OCI-LY7 (cell line): ENCODE measurements around the gene CELA3B.
"Not testable (repeated sequence)": the region's sequence is repeated elsewhere in the genome, so short reads cannot be mapped to it uniquely, and the experiment has no call there.

ENCODE experiments used
- EZH2phosphoT487 ChIP-seq: fragments of 200-600 bp; sonication (generic); IDR thresholded peaks from 2 replicates; pipeline ENCODE4 v1.6.1; 2018; ENCODE audit warnings: low read depth, borderline replicate concordance, mild to moderate bottlenecking, mixed run types, antibody characterized with exemption, low read length, moderate library complexity, mixed read lengths
- TF ChIP-seq, protein P1 (sequence below): fragments of 200-600 bp; sonication (generic); conservative IDR thresholded peaks from 2 replicates; pipeline ENCODE4 v1.5.1; 2014; ENCODE audit warnings: mild to moderate bottlenecking, antibody characterized with exemption, low read length, moderate library complexity, mixed read lengths

- TF ChIP-seq, protein P1, sequence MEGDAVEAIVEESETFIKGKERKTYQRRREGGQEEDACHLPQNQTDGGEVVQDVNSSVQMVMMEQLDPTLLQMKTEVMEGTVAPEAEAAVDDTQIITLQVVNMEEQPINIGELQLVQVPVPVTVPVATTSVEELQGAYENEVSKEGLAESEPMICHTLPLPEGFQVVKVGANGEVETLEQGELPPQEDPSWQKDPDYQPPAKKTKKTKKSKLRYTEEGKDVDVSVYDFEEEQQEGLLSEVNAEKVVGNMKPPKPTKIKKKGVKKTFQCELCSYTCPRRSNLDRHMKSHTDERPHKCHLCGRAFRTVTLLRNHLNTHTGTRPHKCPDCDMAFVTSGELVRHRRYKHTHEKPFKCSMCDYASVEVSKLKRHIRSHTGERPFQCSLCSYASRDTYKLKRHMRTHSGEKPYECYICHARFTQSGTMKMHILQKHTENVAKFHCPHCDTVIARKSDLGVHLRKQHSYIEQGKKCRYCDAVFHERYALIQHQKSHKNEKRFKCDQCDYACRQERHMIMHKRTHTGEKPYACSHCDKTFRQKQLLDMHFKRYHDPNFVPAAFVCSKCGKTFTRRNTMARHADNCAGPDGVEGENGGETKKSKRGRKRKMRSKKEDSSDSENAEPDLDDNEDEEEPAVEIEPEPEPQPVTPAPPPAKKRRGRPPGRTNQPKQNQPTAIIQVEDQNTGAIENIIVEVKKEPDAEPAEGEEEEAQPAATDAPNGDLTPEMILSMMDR, result not testable (repeated sequence)
- not testable (repeated sequence) for TF ChIP-seq EZH2phosphoT487
These were observed 17.9 kb downstream of the CELA3B start for GRCh38 chr1:21994716-21995115.
